ENCODE measurements around the gene C1QBP.
"Not testable (repeated sequence)": the region's sequence is repeated elsewhere in the genome, so short reads cannot be mapped to it uniquely, and the experiment has no call there.

C1QBP gene

GRCh38 chr17:5431949-5432556, 6.9 kb downstream of the C1QBP start:
- DNase-seq (ENCODE audit: low spot score) = no peak

- DNase-seq (ENCODE audit: low spot score) = not testable (repeated sequence)
Observed at GRCh38 chr17:5431234-5431633, 7.7 kb downstream of the C1QBP start.

- no peak for DNase-seq (ENCODE audit: low spot score)
Observed at GRCh38 chr17:5430413-5430999, 8.4 kb downstream of the C1QBP start.

- no peak for DNase-seq (ENCODE audit: low spot score)
Observed at GRCh38 chr17:5429191-5429887, 9.6 kb downstream of the C1QBP start.

GRCh38 chr17:5425826-5426225, 13.1 kb downstream of the C1QBP start:
- DNase-seq (ENCODE audit: low spot score) = no peak

- DNase-seq (ENCODE audit: low spot score) = no peak
Observed at GRCh38 chr17:5424909-5425308, 14.0 kb downstream of the C1QBP start.

- DNase-seq (ENCODE audit: low spot score) = peak; percentile 92
Observed at GRCh38 chr17:5422505-5422904, 16.4 kb downstream of the C1QBP start.

- DNase-seq (ENCODE audit: low spot score) = peak; percentile 91
Observed at GRCh38 chr17:5419959-5420653, 18.8 kb downstream of the C1QBP start, which contains the start of gene RPAIN. Gene RPAIN, plus strand, starts transcription at chr17:5420182. Its CDS starts 29 bp downstream, at chr17:5420211.

GRCh38 chr17:5419356-5419958, 19.5 kb downstream of the C1QBP start, which contains the start of gene NUP88:
Gene NUP88, minus strand, starts transcription at chr17:5419662. Its CDS starts 12 bp downstream, at chr17:5419650.
- peak; percentile 97 for DNase-seq (ENCODE audit: low spot score)

GRCh38 chr17:5418858-5419355, 20.0 kb downstream of the C1QBP start:
- DNase-seq (ENCODE audit: low spot score) = peak; percentile 66

GRCh38 chr17:5416901-5417300, 22.1 kb downstream of the C1QBP start:
- DNase-seq (ENCODE audit: low spot score) = no peak

GRCh38 chr17:5413682-5414081, 25.3 kb downstream of the C1QBP start:
- peak; percentile 94 for DNase-seq (ENCODE audit: low spot score)

GRCh38 chr17:5410594-5411272, 28.2 kb downstream of the C1QBP start:
- DNase-seq (ENCODE audit: low spot score) = no peak

- no peak for DNase-seq (ENCODE audit: low spot score)
Observed at GRCh38 chr17:5408186-5408585, 30.8 kb downstream of the C1QBP start.

- no peak for DNase-seq (ENCODE audit: low spot score)
Observed at GRCh38 chr17:5405400-5405799, 33.6 kb downstream of the C1QBP start.

GRCh38 chr17:5399767-5400166, 39.2 kb downstream of the C1QBP start:
- no peak for DNase-seq (ENCODE audit: low spot score)

GRCh38 chr17:5396612-5397011, 42.3 kb downstream of the C1QBP start:
- DNase-seq (ENCODE audit: low spot score) = no peak

GRCh38 chr17:5391678-5392077, 47.3 kb downstream of the C1QBP start:
- no peak for DNase-seq (ENCODE audit: low spot score)

All from RKO (cell line).